ENCODE results near the gene SCARF2.
"Not testable (repeated sequence)": the region's sequence is repeated elsewhere in the genome, so short reads cannot be mapped to it uniquely, and the experiment has no call there.

SCARF2 gene

DNA sequence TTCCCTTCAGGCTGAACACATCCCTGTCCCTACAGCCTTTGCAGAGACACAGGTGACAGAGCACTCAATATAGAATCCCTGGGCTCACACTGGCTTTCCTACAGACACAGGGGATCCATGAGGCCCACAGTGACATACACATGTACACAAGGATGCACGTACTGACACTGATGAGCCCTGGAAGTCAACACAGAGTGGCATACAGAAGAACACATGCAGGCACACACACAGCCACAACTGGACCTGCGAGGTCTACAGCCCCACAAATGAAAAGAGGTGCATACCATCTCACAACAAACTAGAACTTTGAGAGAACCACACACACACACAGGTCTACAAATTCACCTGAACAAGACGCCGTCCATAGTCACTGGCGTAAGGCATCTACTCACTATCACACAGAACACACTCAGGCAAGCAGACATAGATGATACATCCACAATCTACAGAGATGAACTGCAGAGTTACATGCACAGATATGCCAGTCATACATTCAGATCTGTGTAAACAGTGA is 47.2 kb downstream of the SCARF2 start:
- DNase-seq, result no peak

DNA sequence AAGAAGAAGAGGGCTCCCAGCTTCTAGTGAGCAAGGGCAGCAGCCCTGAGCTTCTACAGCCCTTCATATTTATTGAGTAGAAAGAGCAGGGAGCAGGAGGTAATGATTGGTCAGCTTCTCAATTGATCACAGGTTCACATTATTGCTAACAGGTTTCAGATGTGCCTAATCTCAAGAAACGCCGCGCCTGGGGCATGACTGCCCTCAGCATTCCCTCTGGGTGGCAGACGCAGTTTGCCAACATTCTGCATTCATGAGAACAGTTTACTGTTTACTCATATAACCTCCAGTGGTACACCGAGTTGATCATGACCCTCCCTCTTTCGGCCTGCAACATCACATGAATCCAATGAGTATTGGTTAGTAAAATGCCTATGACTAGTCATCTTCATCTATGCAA is 48.3 kb downstream of the SCARF2 start:
- no peak for DNase-seq

DNA sequence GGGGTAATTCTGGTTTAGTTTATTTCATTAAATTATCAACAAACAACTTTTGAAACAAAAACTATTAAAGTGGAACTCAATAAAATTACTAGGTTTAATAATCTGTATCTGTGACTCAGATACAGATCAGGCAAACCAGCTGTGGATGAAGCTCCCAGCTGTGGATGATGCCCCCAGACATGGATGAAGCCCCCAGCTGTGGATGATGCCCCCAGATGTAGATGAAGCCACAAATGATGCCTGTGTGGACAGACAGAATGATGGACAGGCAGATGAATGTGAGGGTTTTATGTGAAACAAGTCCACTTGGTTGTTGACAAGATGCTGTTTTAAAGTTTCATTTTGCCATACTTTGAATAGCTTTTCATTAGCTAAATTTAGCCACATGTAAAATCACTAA is 49.4 kb downstream of the SCARF2 start:
- no peak for DNase-seq

DNA sequence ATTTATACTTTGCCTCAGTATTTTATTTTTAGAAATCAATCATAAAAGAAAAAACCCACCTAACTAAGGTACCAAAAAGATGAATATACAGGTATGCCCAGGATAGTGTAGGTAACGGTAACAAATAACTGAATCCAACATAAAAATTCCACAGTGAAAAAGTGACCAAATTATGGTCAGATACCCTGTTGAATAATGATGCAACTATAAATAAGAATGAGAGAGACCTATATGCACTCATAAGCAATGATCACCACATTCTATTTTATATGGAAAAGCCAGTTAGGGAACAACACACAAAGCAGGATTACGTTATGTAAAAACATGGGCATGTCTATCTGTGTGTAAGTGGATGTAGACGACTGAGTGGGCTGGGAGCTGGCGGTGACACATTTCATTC is 50.7 kb downstream of the SCARF2 start:
- DNase-seq, result no peak

DNA sequence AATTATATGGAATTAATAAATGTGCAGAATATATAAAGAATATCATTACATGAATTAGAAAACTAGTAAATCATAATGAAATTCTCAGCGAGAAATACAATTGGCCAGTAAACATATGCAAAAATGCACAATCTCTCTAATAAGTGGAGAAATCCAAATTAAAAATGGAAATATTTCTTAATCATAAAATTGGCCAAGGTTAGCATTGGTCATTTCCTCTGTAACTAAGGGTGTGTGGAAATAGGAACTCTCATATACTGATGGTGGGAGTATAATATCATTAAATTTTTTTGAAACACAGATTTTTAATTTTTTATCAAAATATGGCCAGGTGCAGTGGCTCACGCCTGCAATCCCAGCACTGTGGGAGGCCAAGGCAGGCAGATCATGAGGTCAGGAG is 51.3 kb downstream of the SCARF2 start:
- DNase-seq, result no peak

DNA sequence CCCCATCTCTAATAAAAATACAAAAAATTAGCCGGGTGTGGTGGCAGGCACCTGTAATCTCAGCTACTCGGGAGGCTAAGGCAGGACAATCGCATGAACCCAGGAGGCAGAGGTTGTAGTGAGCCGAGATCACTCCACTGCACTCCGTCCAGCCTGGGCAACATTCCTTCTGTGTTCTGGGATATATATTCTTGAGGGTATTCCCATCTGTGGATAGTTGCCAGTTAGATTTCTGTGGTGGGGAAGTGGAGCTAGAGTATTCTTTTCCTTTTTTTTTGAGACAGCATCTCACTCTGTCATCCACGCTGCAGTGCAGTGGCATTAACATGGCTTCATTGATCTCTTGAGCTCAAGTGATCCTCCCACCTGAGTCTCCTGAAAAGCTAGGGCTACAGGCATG is 52.8 kb downstream of the SCARF2 start:
- no peak for DNase-seq

DNA sequence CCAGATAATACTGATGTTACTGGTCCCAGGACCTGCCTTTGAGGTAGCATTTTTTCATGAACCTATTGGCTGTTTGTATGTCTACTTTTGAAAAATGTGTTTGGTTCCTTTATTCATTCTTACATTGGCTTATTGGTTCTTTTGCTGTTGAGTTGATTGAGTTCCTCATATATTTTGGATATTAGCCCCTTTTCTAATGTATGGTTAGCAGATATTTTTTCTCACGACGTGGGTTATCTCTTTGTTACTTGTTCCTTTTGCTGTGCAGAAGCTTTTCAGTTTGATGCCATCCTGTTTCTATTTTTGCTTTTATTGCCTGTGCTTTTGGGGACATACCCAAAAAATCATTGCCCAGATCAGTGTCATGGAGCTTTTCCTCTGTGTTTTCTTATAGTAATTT is 53.5 kb downstream of the SCARF2 start:
- no peak for DNase-seq

DNA sequence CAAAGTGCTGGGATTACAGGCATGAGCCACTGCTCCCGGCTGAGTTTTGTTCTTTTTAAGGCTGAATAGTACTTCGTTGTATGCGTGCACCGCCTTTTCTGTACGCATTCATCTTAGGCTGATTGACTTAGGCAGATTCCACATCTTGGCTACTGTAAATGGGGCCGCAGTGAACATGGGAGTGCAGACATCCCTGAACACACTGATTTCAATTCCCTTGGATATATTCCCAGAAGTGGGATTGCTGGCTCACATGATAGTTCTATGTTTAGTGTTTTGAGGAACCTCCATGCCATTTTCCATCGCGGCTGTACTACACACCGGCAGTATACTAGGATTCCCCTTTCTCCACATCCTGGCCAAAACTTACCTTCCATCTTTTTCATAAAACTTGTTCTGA is 54.1 kb downstream of the SCARF2 start:
- DNase-seq, result no peak

DNA sequence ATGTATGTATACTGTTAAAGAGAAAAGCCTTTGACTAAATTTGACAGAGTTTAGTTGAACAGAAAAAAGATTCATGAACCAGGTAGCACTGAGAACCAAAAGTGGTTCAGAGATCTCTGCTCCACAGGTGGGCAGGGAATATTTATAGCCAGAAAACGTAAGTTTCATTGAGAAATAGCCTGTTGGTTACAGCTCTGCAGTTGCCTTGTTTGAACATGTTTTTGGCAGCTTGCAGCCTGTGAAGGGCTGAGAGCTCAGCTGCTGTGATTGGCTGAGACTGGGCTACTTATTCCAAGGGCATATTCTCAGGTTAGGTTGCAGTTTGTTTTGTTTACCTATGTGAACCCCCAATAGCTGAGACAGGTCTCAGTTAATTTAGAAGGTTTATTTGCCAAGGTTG is 57.1 kb downstream of the SCARF2 start:
- no peak for DNase-seq

DNA sequence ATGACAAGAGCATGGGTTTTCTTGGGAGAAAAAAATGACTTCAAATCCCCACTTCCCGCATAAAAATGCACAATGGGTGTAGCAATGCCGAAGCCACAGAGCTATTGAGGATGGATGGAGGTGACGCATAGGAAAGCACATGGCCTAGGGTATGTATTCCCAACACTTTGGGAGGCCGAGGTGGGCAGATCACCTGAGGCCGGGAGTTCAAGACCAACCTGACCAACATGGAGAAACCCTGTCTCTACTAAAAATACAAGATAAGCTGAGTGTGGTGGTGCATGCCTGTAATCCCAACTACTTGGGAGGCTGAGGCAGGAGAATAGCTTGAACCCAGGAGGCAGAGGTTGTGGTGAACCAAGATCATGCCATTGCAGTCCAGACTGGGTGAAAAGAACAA is 58.9 kb downstream of the SCARF2 start:
- DNase-seq, result not testable (repeated sequence)

DNA sequence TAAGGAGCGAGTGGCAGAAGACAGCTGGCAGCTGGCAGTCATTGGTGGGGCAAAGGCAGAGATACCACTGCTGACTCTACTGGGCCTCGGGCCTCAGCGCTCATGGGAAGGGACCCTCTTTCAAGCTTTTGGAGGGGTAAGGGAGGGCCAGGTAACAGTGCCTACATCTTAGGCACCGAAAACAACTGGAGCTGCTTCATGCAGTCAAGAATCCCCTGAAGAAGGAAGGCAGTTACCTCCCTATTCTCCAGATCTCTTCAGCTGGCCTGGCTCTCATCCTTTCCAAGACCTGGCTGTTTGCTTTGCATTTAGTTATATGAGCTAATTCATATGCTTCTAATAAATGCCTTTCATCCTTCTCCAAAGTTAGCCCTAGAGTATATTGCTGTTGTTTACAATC is 59.5 kb downstream of the SCARF2 start:
- DNase-seq, result no peak

DNA sequence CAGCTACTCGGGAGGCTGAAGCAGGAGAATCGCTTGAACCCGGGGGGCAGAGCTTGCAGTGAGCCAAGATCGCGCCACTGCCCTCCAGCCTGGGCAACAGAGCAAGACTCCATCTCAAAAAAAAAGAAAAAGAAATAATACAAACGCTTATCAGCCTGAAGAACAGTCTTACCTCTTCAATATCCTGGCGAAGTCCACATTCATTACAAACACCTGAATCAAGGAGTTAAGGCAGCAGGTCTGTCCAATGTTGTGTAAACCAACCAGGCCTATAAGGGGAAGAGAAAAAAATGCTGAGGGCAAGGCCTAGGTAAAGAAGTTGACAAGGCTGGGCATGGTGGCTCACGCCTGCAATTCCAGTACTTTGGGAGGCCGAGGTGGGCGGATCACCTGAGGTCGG is 60.6 kb downstream of the SCARF2 start:
- not testable (repeated sequence) for DNase-seq

DNA sequence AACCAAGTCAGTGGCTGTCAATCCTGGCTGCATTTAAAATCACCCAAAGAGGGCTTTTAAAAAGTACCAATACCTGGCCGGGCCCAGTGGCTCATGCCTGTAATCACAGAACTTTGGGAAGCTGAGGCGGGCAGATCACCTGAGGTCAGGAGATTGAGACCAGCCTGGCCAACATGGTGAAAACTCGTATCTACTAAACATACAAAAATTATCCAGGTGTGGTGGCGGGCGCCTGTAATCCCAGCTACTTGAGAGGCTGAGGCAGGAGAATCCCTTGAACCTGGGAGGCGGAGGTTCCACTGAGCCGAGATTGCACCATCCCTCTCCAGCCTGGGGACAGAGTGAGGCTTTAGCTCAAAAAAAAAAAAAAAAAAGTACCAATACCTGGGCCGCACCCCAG is 61.3 kb downstream of the SCARF2 start:
- DNase-seq, result not testable (repeated sequence)
